Choroid plexus epithelial cell (primary cell): ENCODE results near the gene LAPTM4A.

Experiments
- DNase-seq: peaks from one replicate; pipeline ENCODE4 v3.0.0-alpha.2; 2010; ENCODE audit warnings: low read depth
- H3K4me3 ChIP-seq: 2 replicates; pipeline ENCODE4 v1.5.1; 2011; ENCODE audit warnings: low read depth, mild to moderate bottlenecking, control low read depth, low read length, moderate library complexity
- CTCF ChIP-seq: conservative IDR thresholded peaks from 2 replicates; pipeline ENCODE4 v1.5.1; 2011; ENCODE audit warnings: low read depth, mild to moderate bottlenecking, control low read depth, inconsistent platforms, low read length, moderate library complexity

The LAPTM4A gene

GRCh38 chr2:19989667-19990415 lies 61.6 kb downstream of the LAPTM4A start, which contains the start of gene WDR35:
WDR35 (minus strand) TSS chr2:19990105; CDS start chr2:19990015, 90 bp downstream.
- no peak for TF ChIP-seq CTCF
- peak; percentile 83 for DNase-seq
- H3K4me3 ChIP-seq: peak within 1 kb of the TSS; percentile 68

DNA sequence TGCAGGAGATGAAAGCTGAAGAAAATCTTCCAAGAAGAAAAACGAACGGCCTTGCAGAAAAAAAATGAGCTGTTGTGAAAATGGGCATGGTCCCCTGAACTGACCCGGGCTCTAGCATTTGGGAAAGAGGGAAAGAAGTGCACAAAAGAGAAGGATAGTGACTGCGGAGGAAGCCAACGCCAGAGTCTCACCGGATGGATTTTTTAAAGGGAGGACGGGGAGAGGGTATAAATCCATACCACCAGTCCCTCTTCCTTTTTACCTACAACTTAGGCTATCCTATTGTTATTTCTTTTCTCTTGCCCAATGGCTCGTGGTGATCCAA lies 62.1 kb downstream of the LAPTM4A start:
- no peak for DNase-seq
- peak overlapping the region; percentile 68 for H3K4me3 ChIP-seq
- TF ChIP-seq CTCF: no peak

DNA sequence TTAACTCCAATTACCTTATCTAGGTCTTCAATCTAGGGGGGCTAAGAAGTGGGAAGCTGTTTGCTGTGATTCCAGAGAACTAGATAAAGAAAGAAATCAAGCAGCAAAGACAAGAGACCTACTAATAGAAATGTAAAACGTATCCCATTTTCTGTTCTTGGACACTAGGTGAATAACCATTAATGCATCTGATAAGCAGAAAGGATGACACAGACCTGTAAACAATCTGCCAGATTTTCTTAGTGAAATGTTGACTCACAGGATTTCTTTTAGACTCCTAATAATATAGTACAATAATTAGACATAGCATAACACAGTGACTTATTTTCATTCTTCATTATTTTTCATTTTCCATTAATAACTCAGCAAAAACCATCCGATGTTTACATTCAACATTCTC lies 62.8 kb downstream of the LAPTM4A start:
- H3K4me3 ChIP-seq: peak overlapping the region; percentile 68
- DNase-seq: no peak
- no peak for TF ChIP-seq CTCF

- no peak for DNase-seq
- H3K4me3 ChIP-seq: no peak overlapping the region
- TF ChIP-seq CTCF: no peak
Measured at GRCh38 chr2:19987936-19988335, 63.5 kb downstream of the LAPTM4A start.
